B cell (primary cell): ENCODE measurements around the gene KCTD2. TPM values are rescaled to one million over a fixed set of nuclear protein-coding genes. Genes with fewer than 3 reads are reported as not detected.

Experiments
- ATAC-seq: fragments of 200-7000 bp; cut with Tn5 transposase; one replicate; pipeline ENCODE4 v1.10.0; 2021; ENCODE audit warnings: low read depth, mild to moderate bottlenecking, moderate number of reproducible peaks, moderate library complexity
- CTCF ChIA-PET: fragments of 350-600 bp; sonication (Branson Sonifier 250); formaldehyde crosslinking; loops from one replicate; lab custom pipeline; 2021; ENCODE audit warnings: antibody characterized with exemption, inconsistent platforms; lab: Charles Lee
- POLR2A ChIA-PET: fragments of 350-600 bp; sonication (Branson Sonifier 250); formaldehyde crosslinking; loops from one replicate; lab custom pipeline; 2021; ENCODE audit warnings: antibody characterized with exemption; lab: Charles Lee
- DNase-seq: peaks from one replicate; pipeline ENCODE4 v3.0.0; 2013
- H2AFZ ChIP-seq: 2 replicates; pipeline ENCODE4 v1.6.1; 2012; ENCODE audit warnings: mild to moderate bottlenecking, low read depth, low read length; ENCODE audit not compliant: insufficient read depth, poor library complexity, severe bottlenecking
- H3K27ac ChIP-seq, 2 donors: 1 replicate in 1 of 2; 2 replicates in 1 of 2; pipeline ENCODE4 v1.5.1; 2012 to 2013; ENCODE audit warnings: low read length in 2 of 2, mild to moderate bottlenecking in 2 of 2, moderate library complexity in 1 of 2
- H3K27me3 ChIP-seq, 4 experiments: fragments of 200-600 bp in 1 of 4; sonication (generic) in 1 of 4; replicated peaks in 1 of 4; 1 replicate in 2 of 4; 2 replicates in 2 of 4; pipeline versions ENCODE4 v1.6.1 to v1.7.0; 2013 to 2016; ENCODE audit warnings: low read length in 3 of 4, mild to moderate bottlenecking in 2 of 4, mixed read lengths in 1 of 4, moderate library complexity in 1 of 4; ENCODE audit not compliant: insufficient read depth in 4 of 4, control insufficient read depth in 3 of 4; ENCODE audit errors: control extremely low read depth in 1 of 4
- H3K36me3 ChIP-seq, 2 experiments: replicated peaks in 1 of 2; 1 replicate in 1 of 2; 2 replicates in 1 of 2; pipeline versions ENCODE4 v1.6.1 to v1.7.1; 2013; ENCODE audit warnings: low read length in 1 of 2; ENCODE audit not compliant: insufficient read depth in 2 of 2, control insufficient read depth in 1 of 2; ENCODE audit errors: control extremely low read depth in 1 of 2, extremely low read depth in 1 of 2
- H3K4me1 ChIP-seq, 2 donors: fragments of 200-600 bp in 1 of 2; sonication (generic) in 1 of 2; 1 replicate in 1 of 2; 2 replicates in 1 of 2; pipeline versions ENCODE4 v1.5.1 to v1.6.1; 2013 to 2017; ENCODE audit warnings: low read length in 2 of 2; ENCODE audit not compliant: control insufficient read depth in 2 of 2, insufficient read depth in 2 of 2
- H3K4me2 ChIP-seq: replicated peaks from 2 replicates; pipeline ENCODE3; 2012; ENCODE audit warnings: mild to moderate bottlenecking, low read depth, low read length; ENCODE audit not compliant: poor library complexity, severe bottlenecking
- H3K4me3 ChIP-seq, 5 experiments: fragments of 200-600 bp in 1 of 5; sonication (generic) in 1 of 5; 1 replicate in 3 of 5; 2 replicates in 2 of 5; pipeline versions ENCODE4 v1.5.1 to v1.7.0; 2011 to 2016; ENCODE audit warnings: low read length in 4 of 5, mild to moderate bottlenecking in 4 of 5, low read depth in 2 of 5, control low read depth in 1 of 5, moderate library complexity in 1 of 5; ENCODE audit not compliant: insufficient read depth in 1 of 5; ENCODE audit errors: control extremely low read depth in 1 of 5, extremely low read depth in 1 of 5
- H3K79me2 ChIP-seq: fragments of 200-600 bp; sonication (generic); one replicate; pipeline ENCODE4 v1.6.0; 2016; ENCODE audit warnings: low read length; ENCODE audit not compliant: control insufficient read depth, insufficient read depth
- H3K9ac ChIP-seq: fragments of 200-600 bp; sonication (generic); 2 replicates; pipeline ENCODE4 v1.6.1; 2017; ENCODE audit warnings: mild to moderate bottlenecking, low read length, moderate library complexity
- H3K9me3 ChIP-seq, 3 donors: one replicate each; pipeline versions ENCODE4 v1.6.1 to v1.7.1; 2013; ENCODE audit warnings: low read length in 2 of 3; ENCODE audit not compliant: control insufficient read depth in 2 of 3, insufficient read depth in 1 of 3; ENCODE audit errors: control extremely low read depth in 1 of 3
- H4K20me1 ChIP-seq: 2 replicates; pipeline ENCODE4 v1.6.0; 2012; ENCODE audit warnings: mild to moderate bottlenecking, low read length; ENCODE audit not compliant: insufficient read depth, control insufficient read depth, poor library complexity, severe bottlenecking
- H3K27ac Mint-ChIP-seq: one replicate; pipeline ENCODE4 v1.8.0; 2021; ENCODE audit warnings: mixed read lengths
- H3K27me3 Mint-ChIP-seq: one replicate; pipeline ENCODE4 v1.8.0; 2021; ENCODE audit warnings: mixed read lengths
- H3K4me1 Mint-ChIP-seq: one replicate; pipeline ENCODE4 v1.8.0; 2021; ENCODE audit warnings: mixed read lengths
- H3K4me3 Mint-ChIP-seq: one replicate; pipeline ENCODE4 v1.8.0; 2021; ENCODE audit warnings: mixed read lengths
- H3K9me3 Mint-ChIP-seq: one replicate; pipeline ENCODE4 v1.8.0; 2022; ENCODE audit warnings: mixed read lengths; ENCODE audit not compliant: insufficient read depth
- EZH2 ChIP-seq: IDR thresholded peaks from 2 replicates; pipeline ENCODE4 v1.6.1; 2012; ENCODE audit warnings: borderline replicate concordance, low read depth, mild to moderate bottlenecking, moderate library complexity, low read length; ENCODE audit not compliant: insufficient read depth, poor library complexity, severe bottlenecking
- WGBS: methylation state at CpG from one replicate; pipeline ENCODE4 v1.1.5; 2013; ENCODE audit warnings: missing lambda C conversion rate; ENCODE audit not compliant: insufficient coverage; 5-methylcytosine and 5-hydroxymethylcytosine counted together
- intact Hi-C: fragments of 100-400 bp; cut with micrococcal nuclease; formaldehyde crosslinking; loops from one replicate; pipeline ENCODE4 v1.10.0; 2022
- polyA plus RNA-seq: library from polyadenylated mRNA; depleted of rRNA; stranded (reverse); fragments of >200 nt; gene quantifications from 2 replicates; pipeline ENCODE4 v1.2.3, GENCODE V29; 2012
- total RNA-seq, 2 donors: library from RNA; stranded (reverse); fragments of 120-200 nt in 1 of 2; gene quantifications; 1 replicate in 1 of 2; 2 replicates in 1 of 2; pipeline versions ENCODE4 v1.2.3 to v1.2.4, GENCODE V29; 2013 to 2022
- TF ChIP-seq, protein P1 (sequence below): fragments of 200-600 bp; IDR thresholded peaks from one replicate; pipeline ENCODE4 v1.8.0; 2022; ENCODE audit warnings: antibody characterized with exemption, mild to moderate bottlenecking

Gene KCTD2
- total and polyA plus RNA-seq, 2 donors (not counting 1 experiment from before 2014, with no cell fraction given): 15.7 to 23.2 TPM

DNA sequence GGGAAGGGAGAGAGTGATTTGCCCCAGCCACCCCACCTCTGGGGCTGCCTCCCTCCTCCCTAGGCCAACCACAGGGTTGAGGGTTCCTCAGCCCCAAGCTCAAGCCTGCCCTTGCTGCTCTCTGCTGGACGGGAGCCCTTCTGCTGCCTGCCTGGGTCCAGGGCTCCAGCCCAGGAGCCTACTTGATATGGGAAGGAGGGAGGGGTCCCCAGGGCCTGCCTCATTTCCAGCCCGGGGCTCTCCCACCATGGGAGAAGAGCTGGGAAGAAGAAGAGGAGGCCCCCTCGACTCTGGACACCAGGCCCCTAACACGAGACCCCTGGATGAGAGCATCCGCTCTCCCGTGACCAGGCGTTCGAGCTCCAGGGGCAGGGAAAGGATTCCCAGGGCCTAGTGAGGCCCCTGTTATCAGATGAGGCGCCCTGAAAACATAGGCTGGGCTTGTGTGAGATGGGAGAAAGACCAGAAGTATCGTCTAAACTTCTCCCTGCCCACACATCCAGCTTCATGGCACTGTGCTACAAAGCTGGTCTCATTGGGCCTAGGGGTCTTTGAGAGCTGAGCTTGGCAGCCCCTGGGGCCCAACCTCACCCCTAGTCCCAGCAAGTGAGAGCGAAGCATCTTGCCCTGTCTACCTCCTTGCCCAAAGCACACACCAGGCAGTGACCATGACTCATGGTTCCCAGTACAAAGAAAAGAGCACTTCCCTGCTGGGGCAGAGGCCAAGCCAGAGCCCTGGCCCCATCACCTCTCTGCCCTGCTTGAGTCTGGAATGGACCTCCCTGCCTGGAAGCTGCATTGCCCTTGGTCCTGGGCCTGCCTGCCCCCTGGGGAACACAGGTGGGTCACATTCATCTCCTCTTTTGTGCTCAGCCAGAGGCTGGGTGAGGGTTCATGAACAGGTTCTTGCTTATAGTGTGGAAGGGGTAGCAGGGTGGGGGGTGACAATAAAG, 41.7 kb downstream of the KCTD2 start:
- Histone ChIP-seq H3K4me1 (peaks cover 11 to 19% of the 10 kb centered on the region in 2 donors), H3K4me3 (peak overlapping the region in 4 of 5 experiments; percentile 53 to 76 (median 60)), H3K4me2 (peak overlapping the region; percentile 98), H3K27ac (peak overlapping the region in 1 of 2 donors; percentile 70), H3K27me3 (peaks cover 0 to 7% (median 0%) of the 10 kb centered on the region in 4 experiments), H3K9me3 (no peaks in the 10 kb centered on the region), H4K20me1 (no peaks in the 10 kb centered on the region), H3K9ac (peak overlapping the region; percentile 80), H2AFZ (peak overlapping the region; percentile 85), H3K36me3 (no peaks in the 10 kb centered on the region), H3K79me2 (no peaks in the 10 kb centered on the region)
- peak overlapping the region; percentile 83 for H3K4me3 Mint-ChIP-seq
- intact Hi-C loops: no loop called here
- H3K9me3 Mint-ChIP-seq: no peaks in the 10 kb centered on the region
- DNase-seq (no peak), ATAC-seq (no peak)
- no peak for TF ChIP-seq EZH2
- TF ChIP-seq, protein P1, sequence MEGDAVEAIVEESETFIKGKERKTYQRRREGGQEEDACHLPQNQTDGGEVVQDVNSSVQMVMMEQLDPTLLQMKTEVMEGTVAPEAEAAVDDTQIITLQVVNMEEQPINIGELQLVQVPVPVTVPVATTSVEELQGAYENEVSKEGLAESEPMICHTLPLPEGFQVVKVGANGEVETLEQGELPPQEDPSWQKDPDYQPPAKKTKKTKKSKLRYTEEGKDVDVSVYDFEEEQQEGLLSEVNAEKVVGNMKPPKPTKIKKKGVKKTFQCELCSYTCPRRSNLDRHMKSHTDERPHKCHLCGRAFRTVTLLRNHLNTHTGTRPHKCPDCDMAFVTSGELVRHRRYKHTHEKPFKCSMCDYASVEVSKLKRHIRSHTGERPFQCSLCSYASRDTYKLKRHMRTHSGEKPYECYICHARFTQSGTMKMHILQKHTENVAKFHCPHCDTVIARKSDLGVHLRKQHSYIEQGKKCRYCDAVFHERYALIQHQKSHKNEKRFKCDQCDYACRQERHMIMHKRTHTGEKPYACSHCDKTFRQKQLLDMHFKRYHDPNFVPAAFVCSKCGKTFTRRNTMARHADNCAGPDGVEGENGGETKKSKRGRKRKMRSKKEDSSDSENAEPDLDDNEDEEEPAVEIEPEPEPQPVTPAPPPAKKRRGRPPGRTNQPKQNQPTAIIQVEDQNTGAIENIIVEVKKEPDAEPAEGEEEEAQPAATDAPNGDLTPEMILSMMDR: no peak
- POLR2A ChIA-PET: interaction anchor here (0.5 to 0.6 kb wide), 3 partner anchors 265 to 768 kb away, joined by 3 to 5 read pairs (median 4); no protein-coding TSS in a partner anchor
- CTCF ChIA-PET: interaction anchor here (0.7 to 2.0 kb wide), 5 partner anchors 16 to 128 kb away, joined by 3 to 6 read pairs (median 4); partner anchors contain the start of gene MRPL58
- H3K27me3 Mint-ChIP-seq: peaks cover 3% of the 10 kb centered on the region
- 91% methylated on average over 10 of the region's 11 CpGs for WGBS
- H3K4me1 Mint-ChIP-seq: peaks cover 16% of the 10 kb centered on the region
- peak overlapping the region; percentile 56 for H3K27ac Mint-ChIP-seq
